GM10248 (cell line): ENCODE results near the gene PTPRU.

ENCODE experiments used
- CTCF ChIA-PET: fragments of 300-600 bp; sonication (Branson Sonifier 250); formaldehyde crosslinking; extraction: SDS; loops from one replicate; lab custom pipeline; 2021; ENCODE audit warnings: antibody characterized with exemption; lab: Yijun Ruan, JAX
- POLR2A ChIA-PET: fragments of 350-650 bp; sonication (Branson Sonifier 250); formaldehyde crosslinking; extraction: SDS; loops from one replicate; lab custom pipeline; 2020; ENCODE audit warnings: antibody characterized with exemption; lab: Yijun Ruan, JAX
- DNase-seq: peaks from one replicate; pipeline ENCODE4 v3.0.0; 2012; ENCODE audit errors: extremely low spot score
- TF ChIP-seq, protein P1 (sequence below): IDR thresholded peaks from 2 replicates; pipeline ENCODE4 v1.5.1; 2012; ENCODE audit warnings: mild to moderate bottlenecking, low read depth; ENCODE audit errors: extremely low read depth, missing control alignments, control extremely low read depth

The PTPRU gene

DNA sequence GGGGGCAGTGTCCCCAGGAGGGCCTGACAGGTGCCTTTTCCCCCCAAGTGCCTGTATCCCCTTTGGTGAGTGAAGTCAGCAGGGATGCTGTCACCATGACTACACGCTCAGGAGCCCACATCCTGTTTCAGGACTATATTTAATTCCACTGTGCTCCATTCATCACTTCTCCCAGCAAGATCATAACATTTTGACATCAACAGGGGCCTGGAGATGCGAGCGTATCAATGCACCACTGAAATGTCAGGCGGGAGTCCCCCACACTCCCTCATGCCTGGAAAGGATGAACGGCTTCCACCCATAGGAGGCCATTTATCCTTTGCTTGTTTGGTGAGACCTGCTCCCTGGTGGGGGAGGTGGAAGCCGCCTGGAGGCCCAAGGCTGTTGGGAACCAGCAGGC is 119.1 kb downstream of the PTPRU start:
- ChIA-PET CTCF (interaction anchor here (1.2 to 1.3 kb wide), 2 partner anchors 14 to 27 kb away, joined by 3 read pairs; no protein-coding TSS in a partner anchor), POLR2A (no interaction called here)
- no peak for DNase-seq
- TF ChIP-seq, protein P1, sequence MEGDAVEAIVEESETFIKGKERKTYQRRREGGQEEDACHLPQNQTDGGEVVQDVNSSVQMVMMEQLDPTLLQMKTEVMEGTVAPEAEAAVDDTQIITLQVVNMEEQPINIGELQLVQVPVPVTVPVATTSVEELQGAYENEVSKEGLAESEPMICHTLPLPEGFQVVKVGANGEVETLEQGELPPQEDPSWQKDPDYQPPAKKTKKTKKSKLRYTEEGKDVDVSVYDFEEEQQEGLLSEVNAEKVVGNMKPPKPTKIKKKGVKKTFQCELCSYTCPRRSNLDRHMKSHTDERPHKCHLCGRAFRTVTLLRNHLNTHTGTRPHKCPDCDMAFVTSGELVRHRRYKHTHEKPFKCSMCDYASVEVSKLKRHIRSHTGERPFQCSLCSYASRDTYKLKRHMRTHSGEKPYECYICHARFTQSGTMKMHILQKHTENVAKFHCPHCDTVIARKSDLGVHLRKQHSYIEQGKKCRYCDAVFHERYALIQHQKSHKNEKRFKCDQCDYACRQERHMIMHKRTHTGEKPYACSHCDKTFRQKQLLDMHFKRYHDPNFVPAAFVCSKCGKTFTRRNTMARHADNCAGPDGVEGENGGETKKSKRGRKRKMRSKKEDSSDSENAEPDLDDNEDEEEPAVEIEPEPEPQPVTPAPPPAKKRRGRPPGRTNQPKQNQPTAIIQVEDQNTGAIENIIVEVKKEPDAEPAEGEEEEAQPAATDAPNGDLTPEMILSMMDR: no peak

DNA sequence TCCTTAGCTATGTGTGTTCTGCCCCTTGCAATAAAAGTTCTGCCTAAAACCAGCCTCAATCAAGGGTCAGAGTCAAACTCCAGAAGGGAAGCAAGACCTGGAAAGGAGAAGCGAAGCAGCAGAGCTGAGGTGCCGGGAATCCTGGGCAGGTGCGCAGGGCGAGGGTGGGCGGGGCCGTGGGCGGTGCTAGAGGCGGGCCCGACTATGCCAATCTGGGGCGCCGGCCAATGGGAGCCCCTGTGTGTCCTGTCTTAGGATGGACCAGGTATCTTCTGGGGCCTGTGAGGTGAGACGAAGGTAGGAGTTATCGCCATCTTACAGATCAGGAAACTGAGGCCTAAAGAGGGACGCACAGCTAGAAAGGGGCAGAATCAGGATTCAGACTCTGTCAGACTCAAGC is 120.3 kb downstream of the PTPRU start:
- POLR2A ChIA-PET: no interaction called here
- TF ChIP-seq, protein P1: no peak
- CTCF ChIA-PET: interaction anchor here (1.3 kb wide), 1 partner anchor 28 kb away, joined by 3 read pairs; no protein-coding TSS in a partner anchor
- DNase-seq: no peak

DNA sequence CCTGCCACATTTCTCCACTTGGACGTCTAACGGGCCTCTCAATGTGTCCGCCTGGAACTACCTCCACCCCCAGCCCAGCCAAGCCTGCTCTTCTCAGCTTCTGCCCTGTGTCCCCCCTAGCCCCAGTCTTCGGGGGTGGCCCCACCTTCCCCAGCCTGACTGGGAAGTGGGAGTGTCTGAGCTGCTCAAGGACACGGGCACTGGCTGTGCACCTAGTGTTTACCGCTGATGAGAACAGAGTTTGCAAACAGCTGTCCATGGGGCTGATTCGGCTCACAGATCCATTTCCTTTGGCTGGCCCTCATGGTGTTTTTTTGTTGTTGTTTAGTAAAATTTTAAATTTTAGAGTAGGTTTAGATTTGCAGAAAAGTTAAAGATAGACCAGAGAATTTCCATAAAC is 121.1 kb downstream of the PTPRU start:
- POLR2A ChIA-PET: no interaction called here
- CTCF ChIA-PET: no interaction called here
- DNase-seq: no peak
- TF ChIP-seq, protein P1: no peak

DNA sequence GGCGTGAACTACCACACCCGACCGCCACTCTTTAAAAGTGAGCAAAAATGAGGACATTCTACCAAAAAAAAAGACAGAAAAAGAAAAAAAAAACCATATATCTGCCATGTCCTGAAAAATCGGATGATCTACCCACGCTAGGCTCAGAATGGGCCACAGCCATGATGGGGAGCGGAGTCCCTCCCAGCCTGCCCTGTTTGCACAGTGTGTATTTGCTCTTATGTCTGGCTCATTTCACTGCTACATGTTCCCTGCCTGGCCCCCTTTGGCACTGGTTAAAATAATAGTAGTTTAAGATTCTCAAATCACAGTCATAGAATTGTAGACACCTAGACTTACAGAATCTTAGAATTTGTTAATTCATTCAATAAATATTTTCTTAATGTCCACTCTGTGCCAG is 121.9 kb downstream of the PTPRU start:
- CTCF ChIA-PET: no interaction called here
- no peak for DNase-seq
- POLR2A ChIA-PET: no interaction called here
- TF ChIP-seq, protein P1: no peak

DNA sequence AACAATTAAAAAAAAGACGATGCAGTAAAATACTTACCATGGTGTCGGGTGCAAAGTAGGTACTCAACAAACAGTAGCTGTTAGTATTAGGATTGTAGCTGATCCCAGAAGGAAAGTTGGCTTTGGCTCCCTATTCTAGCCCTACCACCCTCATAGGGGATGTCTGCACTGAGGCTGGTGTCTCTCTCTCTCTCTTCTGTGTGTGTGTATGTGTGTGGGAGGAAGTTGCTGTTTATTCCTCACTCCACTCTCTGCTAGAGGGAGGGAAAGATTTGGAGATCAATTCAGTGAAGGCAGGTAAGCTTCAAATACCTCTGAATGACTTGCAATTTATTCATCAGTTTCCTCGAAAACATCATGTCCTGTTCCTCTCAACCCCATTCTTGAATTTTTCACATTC is 124.4 kb downstream of the PTPRU start:
- POLR2A ChIA-PET: no interaction called here
- TF ChIP-seq, protein P1: no peak
- CTCF ChIA-PET: no interaction called here
- DNase-seq: no peak

DNA sequence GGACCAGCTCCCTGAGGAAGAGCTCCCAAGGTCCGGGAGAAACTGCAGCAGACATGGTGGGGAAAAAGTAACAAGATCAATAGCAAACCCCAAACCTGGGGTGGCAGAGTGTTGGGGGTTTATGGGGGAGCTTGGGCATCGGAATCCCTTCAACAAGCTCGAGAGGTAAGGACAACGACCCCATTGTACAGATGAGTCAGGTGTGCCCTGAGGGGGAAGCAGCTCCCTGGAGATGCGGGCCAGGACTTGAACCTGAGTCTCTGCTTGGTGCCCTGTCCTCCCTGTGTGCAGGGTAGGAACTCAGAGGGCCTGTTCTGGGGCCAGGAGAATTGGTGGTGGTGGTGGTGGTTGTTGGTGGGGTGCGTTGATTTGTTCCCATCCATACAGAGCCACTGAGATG is 125.4 kb downstream of the PTPRU start:
- TF ChIP-seq, protein P1: no peak
- CTCF ChIA-PET: no interaction called here
- no peak for DNase-seq
- POLR2A ChIA-PET: no interaction called here

DNA sequence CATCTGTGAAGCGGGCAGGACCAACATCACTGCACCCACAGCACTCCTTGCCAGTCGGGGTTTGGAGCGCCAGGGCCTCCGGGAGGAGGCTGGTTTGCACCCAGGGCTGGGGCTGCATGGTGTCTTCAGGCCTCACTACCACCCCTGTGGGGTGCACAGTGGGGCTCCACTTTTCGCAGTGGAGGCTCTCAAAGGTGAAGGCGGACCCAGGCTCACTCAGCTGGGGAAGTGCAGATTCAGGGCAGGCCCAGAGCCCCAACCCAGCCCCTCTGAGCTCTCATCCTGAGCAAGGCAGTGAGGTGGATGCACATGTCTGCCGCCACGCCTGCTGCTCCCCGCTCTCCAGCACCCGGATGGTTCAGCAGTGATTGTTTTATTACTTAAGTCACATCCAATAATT is 125.8 kb downstream of the PTPRU start:
- CTCF ChIA-PET: no interaction called here
- TF ChIP-seq, protein P1: no peak
- no peak for DNase-seq
- POLR2A ChIA-PET: no interaction called here
